Fibroblast of lung (primary cell): ENCODE data around the gene LKAAEAR1. TPM values are rescaled to one million over a fixed set of nuclear protein-coding genes. Genes with fewer than 3 reads are reported as not detected.

Source experiments
- DNase-seq, 2 donors: peaks; one replicate each; pipeline versions ENCODE4 v3.0.0 to v3.0.0-alpha.2; 2010; ENCODE audit warnings: low read depth in 2 of 2
- H2AFZ ChIP-seq: 2 replicates; pipeline ENCODE4 v1.5.1; 2012; ENCODE audit warnings: low read length, control low read depth, inconsistent platforms
- H3K27ac ChIP-seq: 2 replicates; pipeline ENCODE4 v1.5.1; 2011; ENCODE audit warnings: low read length, control low read depth; ENCODE audit not compliant: insufficient read depth
- H3K27me3 ChIP-seq: 2 replicates; pipeline ENCODE4 v1.5.1; 2011; ENCODE audit warnings: mild to moderate bottlenecking, low read length; ENCODE audit not compliant: control insufficient read depth, insufficient read depth
- H3K36me3 ChIP-seq: 2 replicates; pipeline ENCODE4 v1.5.1; 2011; ENCODE audit warnings: low read length; ENCODE audit not compliant: control insufficient read depth, insufficient read depth
- H3K4me1 ChIP-seq: 2 replicates; pipeline ENCODE4 v1.5.1; 2011; ENCODE audit warnings: low read length; ENCODE audit not compliant: control insufficient read depth, insufficient read depth; ENCODE audit errors: extremely low read depth
- H3K4me2 ChIP-seq: 2 replicates; pipeline ENCODE4 v1.5.1; 2011; ENCODE audit warnings: low read length, control low read depth; ENCODE audit not compliant: insufficient read depth; ENCODE audit errors: extremely low read depth
- H3K4me3 ChIP-seq, 4 experiments: fragments of 200-600 bp in 1 of 4; sonication (generic) in 1 of 4; replicated peaks in 1 of 4; 2 replicates each; pipeline ENCODE4 v1.5.1; 2011 to 2016; ENCODE audit warnings: low read length in 4 of 4, low read depth in 3 of 4, mild to moderate bottlenecking in 3 of 4, control low read depth in 2 of 4, inconsistent platforms in 1 of 4, mixed read lengths in 1 of 4; ENCODE audit not compliant: insufficient read depth in 1 of 4; ENCODE audit errors: control extremely low read depth in 1 of 4
- H3K79me2 ChIP-seq: 2 replicates; pipeline ENCODE4 v1.5.1; 2012; ENCODE audit warnings: mild to moderate bottlenecking, low read length, inconsistent platforms; ENCODE audit not compliant: control insufficient read depth, insufficient read depth
- H3K9ac ChIP-seq: 2 replicates; pipeline ENCODE4 v1.5.1; 2011; ENCODE audit warnings: mild to moderate bottlenecking, low read length, control low read depth; ENCODE audit not compliant: insufficient read depth
- H3K9me3 ChIP-seq: 2 replicates; pipeline ENCODE4 v1.5.1; 2012; ENCODE audit warnings: low read depth, low read length; ENCODE audit not compliant: control insufficient read depth, insufficient read depth
- H4K20me1 ChIP-seq: 2 replicates; pipeline ENCODE4 v1.5.1; 2011; ENCODE audit warnings: low read length; ENCODE audit not compliant: control insufficient read depth, insufficient read depth; ENCODE audit errors: extremely low read depth
- EZH2 ChIP-seq: IDR thresholded peaks from 2 replicates; pipeline ENCODE4 v1.5.1; 2012; ENCODE audit warnings: low read length, control low read depth, mild to moderate bottlenecking; ENCODE audit errors: missing control alignments
- polyA plus RNA-seq, 2 donors: library from polyadenylated mRNA; depleted of rRNA in 1 of 2; stranded (reverse) in 1 of 2; unstranded in 1 of 2; fragments of >200 nt; gene quantifications; 2 replicates each; pipeline ENCODE4 v1.2.1, GENCODE V29; 2011 to 2012; ENCODE audit warnings: missing spikeins in 1 of 2
- total RNA-seq: library from RNA; depleted of rRNA; stranded (reverse); fragments of >200 nt; gene quantifications from 2 replicates; pipeline ENCODE4 v1.2.1, GENCODE V29; 2014
- TF ChIP-seq, protein P1 (sequence below), 2 donors: IDR thresholded peaks in 1 of 2; conservative IDR thresholded peaks in 1 of 2; 1 replicate in 1 of 2; 2 replicates in 1 of 2; pipeline ENCODE4 v1.5.1; 2011 to 2012; ENCODE audit warnings: low read length in 2 of 2, control low read depth in 1 of 2, inconsistent platforms in 1 of 2, low read depth in 1 of 2, mild to moderate bottlenecking in 1 of 2

Gene LKAAEAR1
- total and polyA plus RNA-seq, 2 donors (not counting 1 experiment from before 2014, with no cell fraction given), result not detected

DNA sequence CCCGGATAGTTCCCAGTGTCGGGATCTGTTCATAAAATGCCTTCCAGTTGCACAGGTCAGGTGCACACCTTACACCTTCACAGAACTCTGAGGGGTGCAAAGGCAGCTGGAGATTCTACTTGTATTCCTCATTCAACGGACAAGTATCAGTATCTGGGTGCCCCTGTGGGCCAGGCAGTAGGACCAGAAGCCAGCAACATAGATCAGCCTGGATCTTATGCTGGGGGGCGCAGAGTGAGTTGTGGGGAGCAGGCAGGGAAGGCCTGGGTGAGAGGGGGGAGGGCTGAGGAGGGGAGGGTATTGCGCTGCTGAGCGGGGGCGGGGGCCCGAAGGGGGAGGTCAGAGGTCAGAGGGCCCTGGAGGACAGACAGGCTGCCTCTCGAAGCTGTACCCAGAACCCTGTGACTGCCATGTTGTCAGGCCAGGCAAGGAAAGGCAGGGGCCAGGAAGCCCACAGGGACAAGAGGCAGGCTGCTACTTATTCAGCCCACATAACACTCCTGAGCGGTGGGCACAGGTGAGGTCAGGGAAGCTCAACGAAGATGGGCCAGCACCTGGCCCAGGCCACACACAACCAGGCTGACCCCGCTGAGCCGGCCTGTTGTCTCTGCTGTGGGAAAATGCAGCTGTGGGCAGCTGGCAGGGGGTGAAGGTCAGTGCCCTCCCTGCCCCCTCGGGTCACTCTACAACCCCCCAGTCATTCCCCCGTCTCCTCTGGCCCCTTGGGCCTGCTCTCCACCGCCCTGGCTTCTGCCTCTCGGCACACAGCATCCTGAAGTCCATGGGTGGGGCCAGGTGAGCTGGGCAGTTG is 3.2 kb downstream of the LKAAEAR1 start:
- Histone ChIP-seq H3K4me3 (peak overlapping the region in 1 of 4 experiments; percentile 57), H4K20me1 (no peaks in the 10 kb centered on the region), H3K4me2 (no peak overlapping the region), H3K9me3 (no peaks in the 10 kb centered on the region), H3K27ac (no peak overlapping the region), H2AFZ (no peak overlapping the region), H3K79me2 (no peaks in the 10 kb centered on the region), H3K9ac (no peak overlapping the region), H3K27me3 (peaks cover 21% of the 10 kb centered on the region), H3K36me3 (no peaks in the 10 kb centered on the region), H3K4me1 (peaks cover 10% of the 10 kb centered on the region)
- TF ChIP-seq, protein P1, sequence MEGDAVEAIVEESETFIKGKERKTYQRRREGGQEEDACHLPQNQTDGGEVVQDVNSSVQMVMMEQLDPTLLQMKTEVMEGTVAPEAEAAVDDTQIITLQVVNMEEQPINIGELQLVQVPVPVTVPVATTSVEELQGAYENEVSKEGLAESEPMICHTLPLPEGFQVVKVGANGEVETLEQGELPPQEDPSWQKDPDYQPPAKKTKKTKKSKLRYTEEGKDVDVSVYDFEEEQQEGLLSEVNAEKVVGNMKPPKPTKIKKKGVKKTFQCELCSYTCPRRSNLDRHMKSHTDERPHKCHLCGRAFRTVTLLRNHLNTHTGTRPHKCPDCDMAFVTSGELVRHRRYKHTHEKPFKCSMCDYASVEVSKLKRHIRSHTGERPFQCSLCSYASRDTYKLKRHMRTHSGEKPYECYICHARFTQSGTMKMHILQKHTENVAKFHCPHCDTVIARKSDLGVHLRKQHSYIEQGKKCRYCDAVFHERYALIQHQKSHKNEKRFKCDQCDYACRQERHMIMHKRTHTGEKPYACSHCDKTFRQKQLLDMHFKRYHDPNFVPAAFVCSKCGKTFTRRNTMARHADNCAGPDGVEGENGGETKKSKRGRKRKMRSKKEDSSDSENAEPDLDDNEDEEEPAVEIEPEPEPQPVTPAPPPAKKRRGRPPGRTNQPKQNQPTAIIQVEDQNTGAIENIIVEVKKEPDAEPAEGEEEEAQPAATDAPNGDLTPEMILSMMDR (conservative IDR thresholded peaks at IDR 0.05 in 1 of 2, IDR thresholded peaks at IDR 0.05 in 1 of 2; ENCODE audit: low read depth in 1 of 2, low read length in 2 of 2), result no peak
- no peak for TF ChIP-seq EZH2
- DNase-seq, result no peak

- DNase-seq, result peak in 1 of 2 donors; percentile 19
- H4K20me1 ChIP-seq, result no peaks in the 10 kb centered on the region
- H3K27ac ChIP-seq, result peak within 1 kb of the TSS; percentile 14
Measured at GRCh38 chr20:64080013-64080812, 4.0 kb downstream of the LKAAEAR1 start, which contains the start of gene OPRL1. TSS of gene OPRL1 (plus strand) at chr20:64080082. CDS start at chr20:64092721, 12,639 bp downstream.

More at GRCh38 chr20:64080013-64080812, 4.0 kb downstream of the LKAAEAR1 start, which contains the start of gene OPRL1:
- Histone ChIP-seq H3K4me3 (peak within 1 kb of the TSS; percentile 58 to 89 (median 76)), H2AFZ (peak within 1 kb of the TSS; percentile 49), H3K79me2 (no peaks in the 10 kb centered on the region), H3K9ac (peak within 1 kb of the TSS; percentile 55), H3K9me3 (no peaks in the 10 kb centered on the region), H3K4me2 (peak within 1 kb of the TSS; percentile 87), H3K36me3 (no peaks in the 10 kb centered on the region), H3K4me1 (peaks cover 10% of the 10 kb centered on the region), H3K27me3 (peaks cover 13% of the 10 kb centered on the region)
- no peak for TF ChIP-seq EZH2
- TF ChIP-seq, protein P1 (conservative IDR thresholded peaks at IDR 0.05 in 1 of 2, IDR thresholded peaks at IDR 0.05 in 1 of 2; ENCODE audit: low read depth in 1 of 2, low read length in 2 of 2), result no peak
